HUES6 (cell line): ENCODE results near the gene WWC2.
"Not testable (repeated sequence)": the region's sequence is repeated elsewhere in the genome, so short reads cannot be mapped to it uniquely, and the experiment has no call there.

Experiments
- H3K27ac ChIP-seq: 2 replicates; pipeline ENCODE4 v1.7.0; 2013; ENCODE audit warnings: low read depth, mild to moderate bottlenecking, low read length, inconsistent platforms
- H3K27me3 ChIP-seq: 2 replicates; pipeline ENCODE4 v1.6.1; 2013; ENCODE audit warnings: low read length; ENCODE audit not compliant: control insufficient read depth, insufficient read depth
- H3K36me3 ChIP-seq: 2 replicates; pipeline ENCODE4 v1.6.1; 2013; ENCODE audit warnings: low read length; ENCODE audit not compliant: control insufficient read depth, insufficient read depth
- H3K4me1 ChIP-seq: 2 replicates; pipeline ENCODE4 v1.6.1; 2013; ENCODE audit warnings: low read length; ENCODE audit not compliant: control insufficient read depth, insufficient read depth
- H3K4me3 ChIP-seq: 2 replicates; pipeline ENCODE4 v1.5.1; 2013; ENCODE audit warnings: low read depth, low read length
- H3K9ac ChIP-seq: one replicate; pipeline ENCODE4 v1.6.1; 2013; ENCODE audit warnings: mild to moderate bottlenecking, low read length
- H3K9me3 ChIP-seq: 2 replicates; pipeline ENCODE4 v1.6.1; 2013; ENCODE audit warnings: low read depth, low read length; ENCODE audit not compliant: control insufficient read depth, insufficient read depth

The WWC2 gene

GRCh38 chr4:183101956-183102480, 3.0 kb downstream of the WWC2 start:
- Histone ChIP-seq H3K9ac (no peak overlapping the region), H3K9me3 (no peaks in the 10 kb centered on the region), H3K27me3 (no peaks in the 10 kb centered on the region), H3K36me3 (no peaks in the 10 kb centered on the region), H3K4me1 (peaks cover 41% of the 10 kb centered on the region), H3K4me3 (peak overlapping the region; percentile 88), H3K27ac (no peak overlapping the region)

DNA sequence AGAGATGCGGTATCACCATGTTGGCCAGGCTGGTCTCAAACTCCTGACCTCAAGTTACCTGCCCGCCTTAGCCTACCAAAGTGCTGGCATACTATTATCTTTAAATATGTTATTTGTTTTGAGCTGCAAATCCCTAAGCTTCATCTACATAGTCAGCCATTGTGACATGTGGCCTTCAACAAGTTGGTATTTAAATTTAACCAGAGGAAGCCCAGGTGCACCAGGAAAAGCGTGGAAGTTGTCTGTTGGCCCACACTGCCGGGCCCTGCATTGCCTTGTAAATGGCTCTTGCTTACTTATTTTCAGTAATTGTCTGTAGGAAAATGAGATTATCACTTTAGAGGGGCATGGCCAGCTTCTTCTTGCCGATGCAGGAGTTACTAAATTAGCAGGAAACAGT, 6.0 kb downstream of the WWC2 start:
- Histone ChIP-seq H3K27ac (peak overlapping the region; percentile 35; the same call in 1 of the 2 replicates), H3K27me3 (no peaks in the 10 kb centered on the region), H3K4me1 (peaks cover 39% of the 10 kb centered on the region), H3K4me3 (peak overlapping the region; percentile 40; the same call in 1 of the 2 replicates), H3K9ac (no peak overlapping the region), H3K9me3 (no peaks in the 10 kb centered on the region), H3K36me3 (no peaks in the 10 kb centered on the region)

GRCh38 chr4:183106839-183107238, 7.8 kb downstream of the WWC2 start:
- H3K9ac ChIP-seq = no peak overlapping the region
- H3K36me3 ChIP-seq = no peaks in the 10 kb centered on the region
- H3K4me1 ChIP-seq = peaks cover 33% of the 10 kb centered on the region
- H3K27ac ChIP-seq = no peak overlapping the region
- H3K4me3 ChIP-seq = no peak overlapping the region
- no peaks in the 10 kb centered on the region for H3K27me3 ChIP-seq
- no peaks in the 10 kb centered on the region for H3K9me3 ChIP-seq

DNA sequence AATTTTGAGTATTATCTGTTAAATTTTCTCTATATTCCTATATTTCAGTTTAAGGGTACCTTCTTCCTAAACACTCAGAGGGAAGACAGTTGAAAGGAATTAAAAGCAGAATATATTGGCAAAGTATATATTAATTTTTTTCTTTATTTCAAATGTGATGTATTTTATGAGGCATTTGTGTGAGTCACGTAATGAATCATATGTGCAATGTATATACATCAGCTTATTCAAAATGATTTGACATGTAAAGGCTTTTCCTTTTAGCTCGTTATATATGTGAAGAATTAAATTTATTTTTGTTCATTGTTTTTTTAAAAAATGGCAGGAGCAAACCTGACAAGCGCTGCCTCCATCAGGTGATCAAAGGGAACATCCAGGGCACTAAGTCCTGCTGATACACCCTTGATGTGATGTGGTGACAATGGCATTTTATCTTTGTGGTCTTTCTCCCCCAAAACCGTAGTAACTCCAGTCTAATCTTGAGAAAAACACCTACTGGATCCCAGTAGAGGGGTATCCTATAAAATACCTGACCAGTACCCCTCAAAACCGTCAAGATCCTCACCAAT, 8.9 kb downstream of the WWC2 start:
- no peak overlapping the region for H3K27ac ChIP-seq
- H3K36me3 ChIP-seq = no peaks in the 10 kb centered on the region
- no peaks in the 10 kb centered on the region for H3K9me3 ChIP-seq
- no peaks in the 10 kb centered on the region for H3K27me3 ChIP-seq
- peaks cover 32% of the 10 kb centered on the region for H3K4me1 ChIP-seq
- no peak overlapping the region for H3K9ac ChIP-seq
- H3K4me3 ChIP-seq = no peak overlapping the region

DNA sequence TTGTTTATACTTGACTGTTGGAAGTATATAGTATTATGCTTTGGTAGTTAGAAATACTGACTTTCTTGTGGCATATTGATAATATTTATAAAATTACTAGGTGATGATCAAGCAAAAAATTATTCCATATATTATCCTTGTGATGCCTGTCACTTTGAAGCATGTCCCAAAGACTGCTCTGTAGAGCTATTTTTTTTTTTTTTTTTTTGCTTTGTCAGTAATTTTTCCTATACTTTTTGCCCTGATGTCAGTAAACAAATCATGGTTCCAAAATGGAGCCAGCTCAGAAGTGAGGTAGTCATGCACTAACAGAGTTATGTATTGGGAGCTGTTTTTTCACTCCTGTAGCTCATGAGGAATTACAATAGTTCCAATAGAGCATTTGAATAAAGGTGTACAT, 11.2 kb downstream of the WWC2 start:
- no peaks in the 10 kb centered on the region for H3K27me3 ChIP-seq
- H3K9me3 ChIP-seq = no peaks in the 10 kb centered on the region
- H3K4me3 ChIP-seq = no peak overlapping the region
- H3K9ac ChIP-seq = no peak overlapping the region
- H3K4me1 ChIP-seq = peaks cover 48% of the 10 kb centered on the region
- H3K27ac ChIP-seq = no peak overlapping the region
- H3K36me3 ChIP-seq = no peaks in the 10 kb centered on the region

DNA sequence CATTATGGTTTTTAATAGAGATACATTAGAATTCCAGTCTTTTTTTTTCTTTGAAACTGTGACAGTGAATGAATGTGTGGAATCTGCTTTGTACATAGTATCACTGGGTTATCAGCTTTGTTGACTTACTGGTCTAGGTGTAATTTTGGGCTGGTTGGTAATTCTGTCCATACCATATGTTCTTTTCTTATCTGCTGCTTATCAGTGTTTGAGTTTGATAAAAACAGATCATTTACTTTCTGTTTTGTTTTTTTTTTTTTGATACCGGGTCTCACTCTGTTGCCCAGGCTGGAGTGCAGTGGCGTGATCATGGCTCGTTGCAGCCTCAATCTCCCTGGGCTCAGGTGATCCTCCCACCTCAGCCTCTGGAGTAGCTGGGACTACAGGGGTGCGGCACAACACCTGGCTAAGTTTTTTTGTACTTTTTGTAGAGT, 12.4 kb downstream of the WWC2 start:
- Histone ChIP-seq H3K27me3 (no peaks in the 10 kb centered on the region), H3K4me3 (no peak overlapping the region), H3K36me3 (no peaks in the 10 kb centered on the region), H3K9ac (no peak overlapping the region), H3K9me3 (no peaks in the 10 kb centered on the region), H3K4me1 (peaks cover 52% of the 10 kb centered on the region), H3K27ac (no peak overlapping the region)

- peaks cover 54% of the 10 kb centered on the region for H3K4me1 ChIP-seq
- H3K27me3 ChIP-seq = no peaks in the 10 kb centered on the region
- peak overlapping the region; percentile 16; the same call in 1 of the 2 replicates for H3K4me3 ChIP-seq
- peak overlapping the region; percentile 82 for H3K27ac ChIP-seq
- H3K36me3 ChIP-seq = no peaks in the 10 kb centered on the region
- no peaks in the 10 kb centered on the region for H3K9me3 ChIP-seq
- peak overlapping the region; percentile 0 for H3K9ac ChIP-seq
Observed at GRCh38 chr4:183118141-183118540, 19.1 kb downstream of the WWC2 start.

GRCh38 chr4:183118585-183118984, 19.5 kb downstream of the WWC2 start:
- Histone ChIP-seq H3K27me3 (no peaks in the 10 kb centered on the region), H3K4me1 (peaks cover 50% of the 10 kb centered on the region), H3K36me3 (no peaks in the 10 kb centered on the region), H3K9ac (peak overlapping the region; percentile 53), H3K4me3 (peak overlapping the region; percentile 16), H3K9me3 (no peaks in the 10 kb centered on the region), H3K27ac (peak overlapping the region; percentile 82)

DNA sequence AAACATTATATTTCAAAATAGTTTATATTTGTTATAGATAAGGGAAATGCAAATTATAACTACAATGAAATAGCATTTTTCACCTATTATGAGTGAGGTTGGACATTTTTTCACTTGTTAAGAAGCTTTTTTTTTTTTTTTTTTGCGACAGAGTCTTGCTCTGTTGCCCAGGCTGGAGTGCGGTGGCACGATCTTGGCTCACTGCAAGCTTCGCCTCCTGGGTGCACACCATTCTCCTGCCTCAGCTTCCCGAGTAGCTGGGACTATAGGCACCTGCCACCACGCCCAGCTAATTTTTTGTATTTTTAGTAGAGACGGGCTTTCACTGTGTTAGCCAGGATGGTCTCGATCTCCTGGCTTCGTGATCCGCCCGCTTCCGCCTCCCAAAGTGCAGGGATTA, 22.6 kb downstream of the WWC2 start:
- H3K9ac ChIP-seq, H3K9me3 ChIP-seq, H3K27ac ChIP-seq: not testable (repeated sequence)

DNA sequence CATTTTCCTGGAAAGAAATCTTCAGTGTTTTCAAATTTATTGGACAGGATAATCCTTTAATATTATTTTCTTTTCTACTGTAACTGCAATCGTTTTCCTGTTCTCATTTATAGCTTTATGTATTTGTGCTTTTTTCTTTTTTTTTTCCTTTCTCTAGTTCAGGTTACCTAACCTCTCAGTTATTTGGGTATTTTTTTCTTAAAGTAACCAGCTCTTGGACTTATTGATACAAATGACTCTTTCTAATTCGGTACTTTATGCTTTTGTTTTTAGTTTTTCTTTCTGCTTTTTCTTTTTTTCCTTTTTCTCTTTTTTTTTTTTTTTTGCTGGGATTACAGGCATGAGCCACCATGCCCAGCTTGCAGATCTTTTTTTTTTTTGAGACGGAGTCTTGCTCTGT, 25.2 kb downstream of the WWC2 start:
- 0 out of 2 replicates have a peak overlapping the region, but pooled peaks have one; percentile 20 for H3K27ac ChIP-seq
- H3K36me3 ChIP-seq = no peaks in the 10 kb centered on the region

More for the DNA sequence above, 22.6 kb downstream of the WWC2 start:
- H3K36me3 ChIP-seq, H3K4me3 ChIP-seq, H3K27me3 ChIP-seq: not testable (repeated sequence)
- H3K4me1 ChIP-seq = peaks cover 34% of the 10 kb centered on the region

DNA sequence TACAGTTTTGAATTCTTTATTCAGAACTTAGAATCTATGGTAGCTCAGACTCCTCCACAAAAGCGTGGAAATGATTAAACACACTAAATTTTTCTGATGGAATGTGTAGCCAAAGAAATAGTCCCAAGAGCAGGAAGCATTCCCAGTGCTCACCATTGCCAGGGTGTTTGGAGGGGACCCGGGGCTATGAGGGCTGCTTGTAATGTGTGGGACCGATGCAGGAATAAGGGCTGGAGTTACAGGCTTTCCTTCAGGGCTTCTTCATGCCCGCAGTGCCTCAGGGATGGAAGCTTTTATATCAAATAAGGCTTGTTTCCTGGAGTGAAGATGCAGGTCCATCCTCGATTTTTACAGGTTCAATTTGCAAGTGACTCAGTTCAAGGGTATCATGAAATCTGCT, 25.8 kb downstream of the WWC2 start:
- no peaks in the 10 kb centered on the region for H3K9me3 ChIP-seq
- no peak overlapping the region for H3K9ac ChIP-seq
- no peaks in the 10 kb centered on the region for H3K36me3 ChIP-seq
- H3K4me1 ChIP-seq = peaks cover 18% of the 10 kb centered on the region
- no peaks in the 10 kb centered on the region for H3K27me3 ChIP-seq
- H3K4me3 ChIP-seq = no peak overlapping the region
- no peak overlapping the region for H3K27ac ChIP-seq

More for the DNA sequence above, 25.2 kb downstream of the WWC2 start:
- Histone ChIP-seq H3K4me1 (peaks cover 19% of the 10 kb centered on the region), H3K9ac (no peak overlapping the region), H3K4me3 (no peak overlapping the region), H3K27me3 (no peaks in the 10 kb centered on the region), H3K9me3 (no peaks in the 10 kb centered on the region)
